Fibroblast of lung (primary cell): ENCODE results near the gene DNHD1. TPM values are rescaled to one million over a fixed set of nuclear protein-coding genes. Genes with fewer than 3 reads are reported as not detected.

ENCODE experiments used
- DNase-seq, 2 donors: peaks; one replicate each; pipeline versions ENCODE4 v3.0.0 to v3.0.0-alpha.2; 2010; ENCODE audit warnings: low read depth in 2 of 2
- H2AFZ ChIP-seq: 2 replicates; pipeline ENCODE4 v1.5.1; 2012; ENCODE audit warnings: low read length, control low read depth, inconsistent platforms
- H3K27ac ChIP-seq: 2 replicates; pipeline ENCODE4 v1.5.1; 2011; ENCODE audit warnings: low read length, control low read depth; ENCODE audit not compliant: insufficient read depth
- H3K27me3 ChIP-seq: 2 replicates; pipeline ENCODE4 v1.5.1; 2011; ENCODE audit warnings: mild to moderate bottlenecking, low read length; ENCODE audit not compliant: control insufficient read depth, insufficient read depth
- H3K36me3 ChIP-seq: 2 replicates; pipeline ENCODE4 v1.5.1; 2011; ENCODE audit warnings: low read length; ENCODE audit not compliant: control insufficient read depth, insufficient read depth
- H3K4me1 ChIP-seq: 2 replicates; pipeline ENCODE4 v1.5.1; 2011; ENCODE audit warnings: low read length; ENCODE audit not compliant: control insufficient read depth, insufficient read depth; ENCODE audit errors: extremely low read depth
- H3K4me2 ChIP-seq: 2 replicates; pipeline ENCODE4 v1.5.1; 2011; ENCODE audit warnings: low read length, control low read depth; ENCODE audit not compliant: insufficient read depth; ENCODE audit errors: extremely low read depth
- H3K4me3 ChIP-seq, 4 experiments: fragments of 200-600 bp in 1 of 4; sonication (generic) in 1 of 4; replicated peaks in 1 of 4; 2 replicates each; pipeline ENCODE4 v1.5.1; 2011 to 2016; ENCODE audit warnings: low read length in 4 of 4, low read depth in 3 of 4, mild to moderate bottlenecking in 3 of 4, control low read depth in 2 of 4, inconsistent platforms in 1 of 4, mixed read lengths in 1 of 4; ENCODE audit not compliant: insufficient read depth in 1 of 4; ENCODE audit errors: control extremely low read depth in 1 of 4
- H3K79me2 ChIP-seq: 2 replicates; pipeline ENCODE4 v1.5.1; 2012; ENCODE audit warnings: mild to moderate bottlenecking, low read length, inconsistent platforms; ENCODE audit not compliant: control insufficient read depth, insufficient read depth
- H3K9ac ChIP-seq: 2 replicates; pipeline ENCODE4 v1.5.1; 2011; ENCODE audit warnings: mild to moderate bottlenecking, low read length, control low read depth; ENCODE audit not compliant: insufficient read depth
- H3K9me3 ChIP-seq: 2 replicates; pipeline ENCODE4 v1.5.1; 2012; ENCODE audit warnings: low read depth, low read length; ENCODE audit not compliant: control insufficient read depth, insufficient read depth
- H4K20me1 ChIP-seq: 2 replicates; pipeline ENCODE4 v1.5.1; 2011; ENCODE audit warnings: low read length; ENCODE audit not compliant: control insufficient read depth, insufficient read depth; ENCODE audit errors: extremely low read depth
- CTCF ChIP-seq, 2 donors: IDR thresholded peaks in 1 of 2; conservative IDR thresholded peaks in 1 of 2; 1 replicate in 1 of 2; 2 replicates in 1 of 2; pipeline ENCODE4 v1.5.1; 2011 to 2012; ENCODE audit warnings: low read length in 2 of 2, control low read depth in 1 of 2, inconsistent platforms in 1 of 2, low read depth in 1 of 2, mild to moderate bottlenecking in 1 of 2
- EZH2 ChIP-seq: IDR thresholded peaks from 2 replicates; pipeline ENCODE4 v1.5.1; 2012; ENCODE audit warnings: low read length, control low read depth, mild to moderate bottlenecking; ENCODE audit errors: missing control alignments
- polyA plus RNA-seq, 2 donors: library from polyadenylated mRNA; depleted of rRNA in 1 of 2; stranded (reverse) in 1 of 2; unstranded in 1 of 2; fragments of >200 nt; gene quantifications; 2 replicates each; pipeline ENCODE4 v1.2.1, GENCODE V29; 2011 to 2012; ENCODE audit warnings: missing spikeins in 1 of 2
- total RNA-seq: library from RNA; depleted of rRNA; stranded (reverse); fragments of >200 nt; gene quantifications from 2 replicates; pipeline ENCODE4 v1.2.1, GENCODE V29; 2014

The DNHD1 gene
- total and polyA plus RNA-seq, 2 donors (not counting 1 experiment from before 2014, with no cell fraction given): 2.2 to 14.7 TPM

GRCh38 chr11:6530848-6531247, 33.8 kb downstream of the DNHD1 start:
- no peak for DNase-seq
- no peaks in the 10 kb centered on the region for H3K9me3 ChIP-seq
- H3K27me3 ChIP-seq: no peaks in the 10 kb centered on the region
- no peaks in the 10 kb centered on the region for H3K4me1 ChIP-seq
- TF ChIP-seq CTCF (conservative IDR thresholded peaks at IDR 0.05 in 1 of 2, IDR thresholded peaks at IDR 0.05 in 1 of 2; ENCODE audit: low read depth in 1 of 2, low read length in 2 of 2) (no peak), EZH2 (no peak)
- H4K20me1 ChIP-seq: no peaks in the 10 kb centered on the region
- no peak overlapping the region for H3K27ac ChIP-seq
- H3K4me3 ChIP-seq: no peak overlapping the region
- no peak overlapping the region for H3K9ac ChIP-seq
- no peak overlapping the region for H3K4me2 ChIP-seq
- no peaks in the 10 kb centered on the region for H3K79me2 ChIP-seq
- peaks cover 1% of the 10 kb centered on the region for H3K36me3 ChIP-seq
- no peak overlapping the region for H2AFZ ChIP-seq

- Histone ChIP-seq H3K4me1 (no peaks in the 10 kb centered on the region), H3K79me2 (no peaks in the 10 kb centered on the region), H3K27ac (no peak overlapping the region), H3K4me2 (no peak overlapping the region), H4K20me1 (no peaks in the 10 kb centered on the region), H3K36me3 (peaks cover 1% of the 10 kb centered on the region), H3K9me3 (no peaks in the 10 kb centered on the region), H3K9ac (no peak overlapping the region), H3K27me3 (no peaks in the 10 kb centered on the region), H2AFZ (no peak overlapping the region), H3K4me3 (no peak overlapping the region)
- peak; percentile 16 to 59 for DNase-seq
- TF ChIP-seq EZH2: no peak
- peak; percentile 89 for TF ChIP-seq CTCF (conservative IDR thresholded peaks at IDR 0.05 in 1 of 2, IDR thresholded peaks at IDR 0.05 in 1 of 2; ENCODE audit: low read depth in 1 of 2, low read length in 2 of 2)
Measured at GRCh38 chr11:6531267-6531752, 34.2 kb downstream of the DNHD1 start.

- Histone ChIP-seq H2AFZ (no peak overlapping the region), H3K9ac (no peak overlapping the region), H3K9me3 (no peaks in the 10 kb centered on the region), H3K27ac (no peak overlapping the region), H4K20me1 (no peaks in the 10 kb centered on the region), H3K79me2 (no peaks in the 10 kb centered on the region), H3K4me2 (no peak overlapping the region), H3K36me3 (peaks cover 1% of the 10 kb centered on the region), H3K4me3 (no peak overlapping the region), H3K4me1 (no peaks in the 10 kb centered on the region), H3K27me3 (no peaks in the 10 kb centered on the region)
- TF ChIP-seq EZH2 (no peak), CTCF (conservative IDR thresholded peaks at IDR 0.05 in 1 of 2, IDR thresholded peaks at IDR 0.05 in 1 of 2; ENCODE audit: low read depth in 1 of 2, low read length in 2 of 2) (no peak)
- no peak for DNase-seq
Measured at GRCh38 chr11:6538456-6538855, 41.4 kb downstream of the DNHD1 start.
